ENCODE measurements around the gene NKX2-2.

The NKX2-2 gene

DNA sequence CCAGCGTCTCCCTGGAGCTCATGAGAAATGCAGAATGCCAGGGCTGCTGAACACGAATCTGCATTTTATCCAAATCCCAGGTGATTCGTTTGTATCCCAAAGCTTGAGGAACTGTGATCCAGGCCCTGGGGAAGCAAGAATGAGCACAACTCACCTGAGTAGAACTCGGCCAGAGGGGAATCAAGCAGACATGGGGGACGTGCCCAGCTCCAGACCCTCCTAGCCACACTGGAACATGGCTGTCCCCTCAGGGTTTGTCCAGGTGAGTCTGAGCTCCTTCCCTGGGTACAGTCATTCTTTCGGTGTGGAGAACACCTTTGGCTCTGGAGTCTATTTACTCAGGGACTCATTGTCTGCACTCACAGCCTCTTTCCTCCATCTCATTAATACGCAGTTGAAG is 13.3 kb downstream of the NKX2-2 start:
- TF ChIP-seq TAF1 (IDR thresholded peaks at IDR 0.05; ENCODE audit: borderline replicate concordance, insufficient read depth, low read length) = no peak
- TF ChIP-seq, protein P1, sequence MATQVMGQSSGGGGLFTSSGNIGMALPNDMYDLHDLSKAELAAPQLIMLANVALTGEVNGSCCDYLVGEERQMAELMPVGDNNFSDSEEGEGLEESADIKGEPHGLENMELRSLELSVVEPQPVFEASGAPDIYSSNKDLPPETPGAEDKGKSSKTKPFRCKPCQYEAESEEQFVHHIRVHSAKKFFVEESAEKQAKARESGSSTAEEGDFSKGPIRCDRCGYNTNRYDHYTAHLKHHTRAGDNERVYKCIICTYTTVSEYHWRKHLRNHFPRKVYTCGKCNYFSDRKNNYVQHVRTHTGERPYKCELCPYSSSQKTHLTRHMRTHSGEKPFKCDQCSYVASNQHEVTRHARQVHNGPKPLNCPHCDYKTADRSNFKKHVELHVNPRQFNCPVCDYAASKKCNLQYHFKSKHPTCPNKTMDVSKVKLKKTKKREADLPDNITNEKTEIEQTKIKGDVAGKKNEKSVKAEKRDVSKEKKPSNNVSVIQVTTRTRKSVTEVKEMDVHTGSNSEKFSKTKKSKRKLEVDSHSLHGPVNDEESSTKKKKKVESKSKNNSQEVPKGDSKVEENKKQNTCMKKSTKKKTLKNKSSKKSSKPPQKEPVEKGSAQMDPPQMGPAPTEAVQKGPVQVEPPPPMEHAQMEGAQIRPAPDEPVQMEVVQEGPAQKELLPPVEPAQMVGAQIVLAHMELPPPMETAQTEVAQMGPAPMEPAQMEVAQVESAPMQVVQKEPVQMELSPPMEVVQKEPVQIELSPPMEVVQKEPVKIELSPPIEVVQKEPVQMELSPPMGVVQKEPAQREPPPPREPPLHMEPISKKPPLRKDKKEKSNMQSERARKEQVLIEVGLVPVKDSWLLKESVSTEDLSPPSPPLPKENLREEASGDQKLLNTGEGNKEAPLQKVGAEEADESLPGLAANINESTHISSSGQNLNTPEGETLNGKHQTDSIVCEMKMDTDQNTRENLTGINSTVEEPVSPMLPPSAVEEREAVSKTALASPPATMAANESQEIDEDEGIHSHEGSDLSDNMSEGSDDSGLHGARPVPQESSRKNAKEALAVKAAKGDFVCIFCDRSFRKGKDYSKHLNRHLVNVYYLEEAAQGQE (IDR thresholded peaks at IDR 0.05; ENCODE audit: insufficient read depth in 1 of 2, low read depth in 2 of 2, low read length in 2 of 2) = no peak
- TF ChIP-seq FOXP2 (optimal IDR thresholded peaks at IDR 0.05; ENCODE audit: borderline replicate concordance, extremely low read depth, extremely low read length, insufficient read depth) = no peak
- no peak for TF ChIP-seq POLR2AphosphoS5 (IDR thresholded peaks at IDR 0.05; ENCODE audit: low read depth, low read length)
- no peak for TF ChIP-seq SIN3A (IDR thresholded peaks at IDR 0.05; ENCODE audit: borderline replicate concordance, insufficient read depth, low read length)

DNA sequence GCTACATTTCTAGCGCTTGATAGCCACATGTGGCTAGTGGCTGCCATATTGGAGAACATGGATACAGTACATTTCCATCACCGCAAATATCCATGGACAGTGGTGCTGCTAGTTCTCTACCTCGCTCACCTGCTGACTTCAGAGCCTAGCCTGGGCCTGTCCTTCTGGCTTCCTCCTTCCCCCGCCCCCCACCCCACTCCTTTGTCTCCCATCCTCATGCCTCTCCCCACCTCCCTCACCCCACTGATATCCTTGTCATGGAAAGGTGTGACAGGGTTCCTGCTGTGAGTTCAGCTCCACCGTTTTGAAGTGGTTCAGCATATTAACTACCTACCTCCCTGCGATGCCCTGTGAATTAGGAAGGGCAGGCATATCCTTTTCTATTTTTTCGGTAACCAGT is 14.2 kb downstream of the NKX2-2 start:
- TF ChIP-seq POLR2AphosphoS5 (IDR thresholded peaks at IDR 0.05; ENCODE audit: low read depth, low read length) = no peak
- no peak for TF ChIP-seq TAF1 (IDR thresholded peaks at IDR 0.05; ENCODE audit: borderline replicate concordance, insufficient read depth, low read length)
- TF ChIP-seq SIN3A (IDR thresholded peaks at IDR 0.05; ENCODE audit: borderline replicate concordance, insufficient read depth, low read length) = no peak
- TF ChIP-seq, protein P1 (IDR thresholded peaks at IDR 0.05; ENCODE audit: insufficient read depth in 1 of 2, low read depth in 2 of 2, low read length in 2 of 2) = no peak
- no peak for TF ChIP-seq FOXP2 (optimal IDR thresholded peaks at IDR 0.05; ENCODE audit: borderline replicate concordance, extremely low read depth, extremely low read length, insufficient read depth)

DNA sequence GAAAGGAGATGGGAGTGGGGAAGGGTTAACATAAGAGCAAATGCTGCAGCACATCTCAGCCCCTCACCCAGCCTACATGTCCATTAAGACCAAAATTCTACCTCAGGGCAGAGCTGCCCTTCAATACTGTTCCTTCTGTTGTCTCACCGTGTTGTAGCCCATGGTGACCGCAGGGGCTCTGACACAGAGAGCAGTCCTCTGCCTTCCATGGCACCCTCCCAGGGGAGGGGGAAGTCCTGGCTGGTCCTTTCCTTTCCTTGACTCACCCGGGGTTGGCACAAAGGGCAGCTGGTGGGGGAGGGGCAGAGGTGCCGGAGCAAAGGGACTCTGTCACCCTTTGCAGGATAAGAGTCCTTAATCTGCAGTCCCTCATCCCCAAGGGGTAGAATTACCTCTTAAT is 15.2 kb downstream of the NKX2-2 start:
- TF ChIP-seq, protein P1 (IDR thresholded peaks at IDR 0.05; ENCODE audit: insufficient read depth in 1 of 2, low read depth in 2 of 2, low read length in 2 of 2) = no peak
- TF ChIP-seq SIN3A (IDR thresholded peaks at IDR 0.05; ENCODE audit: borderline replicate concordance, insufficient read depth, low read length) = no peak
- no peak for TF ChIP-seq TAF1 (IDR thresholded peaks at IDR 0.05; ENCODE audit: borderline replicate concordance, insufficient read depth, low read length)
- TF ChIP-seq POLR2AphosphoS5 (IDR thresholded peaks at IDR 0.05; ENCODE audit: low read depth, low read length) = no peak
- no peak for TF ChIP-seq FOXP2 (optimal IDR thresholded peaks at IDR 0.05; ENCODE audit: borderline replicate concordance, extremely low read depth, extremely low read length, insufficient read depth)

DNA sequence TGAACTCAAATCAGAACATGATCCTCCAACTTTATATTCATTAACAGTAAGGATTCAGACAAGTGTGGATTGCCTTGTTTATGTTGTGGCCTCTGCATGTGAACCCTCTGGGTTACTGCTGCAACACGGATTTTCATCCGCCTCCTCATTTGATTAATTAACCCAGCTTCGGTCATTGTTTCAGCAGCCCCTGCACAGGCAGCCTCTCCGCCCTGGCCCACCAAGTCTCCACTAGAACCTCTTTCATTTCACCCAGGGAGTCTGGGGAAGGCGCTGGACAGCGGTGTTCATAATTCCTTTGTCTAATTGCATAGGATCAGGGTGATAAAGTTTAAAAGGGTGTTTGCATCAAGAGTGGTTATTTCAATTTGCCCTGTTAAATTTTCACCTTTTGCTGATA is 15.7 kb downstream of the NKX2-2 start:
- TF ChIP-seq TAF1 (IDR thresholded peaks at IDR 0.05; ENCODE audit: borderline replicate concordance, insufficient read depth, low read length) (no peak), SIN3A (IDR thresholded peaks at IDR 0.05; ENCODE audit: borderline replicate concordance, insufficient read depth, low read length) (no peak), FOXP2 (optimal IDR thresholded peaks at IDR 0.05; ENCODE audit: borderline replicate concordance, extremely low read depth, extremely low read length, insufficient read depth) (no peak), POLR2AphosphoS5 (IDR thresholded peaks at IDR 0.05; ENCODE audit: low read depth, low read length) (no peak)
- TF ChIP-seq, protein P1 (IDR thresholded peaks at IDR 0.05; ENCODE audit: insufficient read depth in 1 of 2, low read depth in 2 of 2, low read length in 2 of 2) = no peak; a peak in 1 of 4 replicates

DNA sequence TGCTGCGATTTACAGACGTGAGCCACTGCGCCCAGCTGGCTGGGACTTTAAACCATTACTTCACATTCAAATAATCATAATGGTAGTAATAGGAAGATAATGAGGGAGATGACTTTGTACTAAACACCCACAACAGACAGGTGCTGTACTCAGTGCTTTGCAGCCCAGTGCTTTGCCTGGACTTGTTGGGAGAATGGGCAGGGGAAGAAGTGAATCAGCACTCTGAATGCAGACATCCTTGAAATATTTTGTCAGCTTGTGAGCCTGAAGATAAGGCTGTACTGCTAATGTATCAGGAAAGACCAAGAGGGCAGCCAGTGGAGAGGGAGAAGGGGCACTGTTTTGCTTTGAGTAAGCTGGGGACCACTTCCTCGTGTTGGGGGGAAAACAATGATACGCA is 17.4 kb downstream of the NKX2-2 start:
- TF ChIP-seq FOXP2 (optimal IDR thresholded peaks at IDR 0.05; ENCODE audit: borderline replicate concordance, extremely low read depth, extremely low read length, insufficient read depth) (no peak), SIN3A (IDR thresholded peaks at IDR 0.05; ENCODE audit: borderline replicate concordance, insufficient read depth, low read length) (no peak), POLR2AphosphoS5 (IDR thresholded peaks at IDR 0.05; ENCODE audit: low read depth, low read length) (no peak), TAF1 (IDR thresholded peaks at IDR 0.05; ENCODE audit: borderline replicate concordance, insufficient read depth, low read length) (no peak)
- TF ChIP-seq, protein P1 (IDR thresholded peaks at IDR 0.05; ENCODE audit: insufficient read depth in 1 of 2, low read depth in 2 of 2, low read length in 2 of 2) = no peak

Measured in PFSK-1 (cell line).